Dermis lymphatic vessel endothelial cell (primary cell): ENCODE data around the gene CRLF3. TPM values are rescaled to one million over a fixed set of nuclear protein-coding genes. Genes with fewer than 3 reads are reported as not detected.

ENCODE experiments used
- total RNA-seq: library from RNA; depleted of rRNA; stranded (reverse); fragments of >200 nt; gene quantifications from 2 replicates; pipeline ENCODE4 v1.2.1, GENCODE V29; 2014

The CRLF3 gene, protein sequence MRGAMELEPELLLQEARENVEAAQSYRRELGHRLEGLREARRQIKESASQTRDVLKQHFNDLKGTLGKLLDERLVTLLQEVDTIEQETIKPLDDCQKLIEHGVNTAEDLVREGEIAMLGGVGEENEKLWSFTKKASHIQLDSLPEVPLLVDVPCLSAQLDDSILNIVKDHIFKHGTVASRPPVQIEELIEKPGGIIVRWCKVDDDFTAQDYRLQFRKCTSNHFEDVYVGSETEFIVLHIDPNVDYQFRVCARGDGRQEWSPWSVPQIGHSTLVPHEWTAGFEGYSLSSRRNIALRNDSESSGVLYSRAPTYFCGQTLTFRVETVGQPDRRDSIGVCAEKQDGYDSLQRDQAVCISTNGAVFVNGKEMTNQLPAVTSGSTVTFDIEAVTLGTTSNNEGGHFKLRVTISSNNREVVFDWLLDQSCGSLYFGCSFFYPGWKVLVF
- 15.4 and 17.8 TPM in 2 replicates for total RNA-seq

DNA sequence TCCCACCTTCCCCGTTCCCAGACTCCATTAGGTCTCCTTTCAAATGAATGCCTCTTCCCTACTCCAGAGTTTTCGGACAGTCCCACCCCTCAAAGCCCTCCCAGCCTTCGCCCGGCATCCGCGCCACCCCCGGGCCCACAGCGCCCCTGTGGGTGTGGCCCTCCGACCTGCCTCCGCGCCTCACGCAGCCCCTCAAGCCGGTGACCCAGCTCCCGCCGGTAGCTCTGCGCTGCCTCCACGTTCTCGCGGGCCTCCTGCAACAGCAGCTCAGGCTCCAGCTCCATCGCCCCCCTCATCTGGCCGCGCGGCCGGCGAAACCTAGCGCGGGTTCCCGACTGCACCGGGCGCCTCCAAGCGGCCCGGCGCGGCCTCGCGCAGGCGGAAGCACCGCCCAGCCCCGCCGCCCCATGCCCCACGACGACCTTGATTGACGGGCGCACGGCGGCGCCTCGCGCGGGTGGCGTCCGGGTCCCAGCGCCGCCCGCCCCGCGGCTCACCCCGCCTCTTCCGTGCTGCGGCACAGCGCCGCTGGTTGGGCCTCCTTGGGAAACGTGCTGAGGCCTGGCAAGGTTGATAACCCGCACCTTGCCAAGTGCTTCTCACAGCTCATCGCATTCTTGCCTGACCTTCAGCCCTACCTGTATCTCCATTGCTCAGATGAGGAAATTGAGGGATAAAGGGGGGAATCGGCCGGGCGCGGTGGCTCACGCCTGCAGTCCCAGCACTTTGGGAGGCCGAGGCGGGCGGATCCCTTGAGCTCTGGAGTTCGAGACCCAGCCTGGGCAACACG is at the start of gene CRLF3:
CRLF3 (minus strand) TSS at position 337 of the 790 bp plus-strand sequence; CDS start at position 296, 41 bp downstream.

DNA sequence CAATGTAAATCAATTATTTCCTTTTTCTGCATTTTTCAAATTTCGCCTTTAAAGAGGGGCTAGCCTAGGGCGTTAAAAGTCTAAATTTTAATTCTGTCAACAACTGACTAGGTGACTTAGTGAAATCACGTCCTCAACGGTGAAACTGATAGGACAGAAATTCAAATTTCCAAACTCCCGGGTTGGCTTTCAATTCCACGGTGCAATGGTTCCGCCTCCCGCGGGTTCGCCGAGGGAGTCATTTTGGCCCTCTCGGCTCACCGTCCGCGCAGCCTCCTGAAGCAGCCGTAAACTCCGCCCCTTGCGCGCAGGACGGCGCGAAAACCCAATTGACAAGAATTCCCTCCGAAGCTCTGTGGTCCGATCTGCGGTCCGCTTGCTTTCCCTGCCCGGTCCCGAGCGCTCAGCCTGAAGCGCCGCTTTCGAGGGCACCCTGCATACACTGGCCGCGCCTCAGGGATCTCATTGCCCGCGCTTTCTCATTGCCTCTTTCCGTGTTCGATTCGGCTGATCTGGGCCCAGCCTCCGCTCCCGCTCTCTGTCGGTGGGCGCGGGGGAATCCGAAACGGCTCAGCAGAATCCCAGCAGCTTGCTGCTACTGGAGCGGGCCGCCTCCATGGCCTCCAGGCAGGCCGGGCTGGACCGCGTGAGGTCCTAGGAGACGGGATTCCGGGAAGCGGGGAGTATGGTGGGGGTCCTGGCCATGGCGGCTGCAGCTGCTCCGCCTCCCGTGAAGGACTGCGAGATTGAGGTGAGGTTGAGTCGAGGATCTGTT is 7.4 kb upstream of the CRLF3 start, which contains the start of gene ATAD5:
ATAD5 (plus strand) TSS at position 304 of the 775 bp plus-strand sequence; CDS start at position 686, 382 bp downstream.

Other genes starting within 250 kb of the CRLF3 start
- gene ATAD5, start 7.3 kb upstream of the CRLF3 start, total RNA-seq = 1.1 and 1.2 TPM in 2 replicates
- 7.0 and 10.0 TPM in 2 replicates for gene TEFM, start 81.5 kb upstream of the CRLF3 start, total RNA-seq
- gene ADAP2, start 97.3 kb upstream of the CRLF3 start, total RNA-seq = 0.43 and 1.2 TPM in 2 replicates
- 0.34 and 1.5 TPM in 2 replicates for gene RNF135, start 146.3 kb upstream of the CRLF3 start, total RNA-seq